Renal cortex interstitium (tissue), 11 donors: ENCODE data around the gene NR3C1. TPM values are rescaled to one million over a fixed set of nuclear protein-coding genes. Genes with fewer than 3 reads are reported as not detected.
"Not testable (repeated sequence)": the region's sequence is repeated elsewhere in the genome, so short reads cannot be mapped to it uniquely, and the experiment has no call there.

Source experiments
- DNase-seq, 11 donors: peaks; one replicate each; pipeline ENCODE4 v3.0.0-alpha.2; 2013; ENCODE audit warnings: low read depth in 9 of 11, low spot score in 4 of 11; ENCODE audit errors: extremely low read depth in 1 of 11
- polyA plus RNA-seq, 3 donors: library from polyadenylated mRNA; unstranded; fragments of 120-200 nt; gene quantifications; one replicate each; pipeline ENCODE4 v1.2.1, GENCODE V29; 2013; ENCODE audit not compliant: insufficient read length in 3 of 3

The NR3C1 gene
- polyA plus RNA-seq, 3 donors: 32.5 to 37.5 (median 33.9) TPM

GRCh38 chr5:143322931-143323630 lies 80.4 kb downstream of the NR3C1 start:
- DNase-seq: not testable (repeated sequence)

GRCh38 chr5:143322176-143322575 lies 81.3 kb downstream of the NR3C1 start:
- no peak for DNase-seq

GRCh38 chr5:143319437-143320227 lies 83.9 kb downstream of the NR3C1 start:
- no peak for DNase-seq

- DNase-seq: no peak
These were observed 84.7 kb downstream of the NR3C1 start for GRCh38 chr5:143318833-143319232.

GRCh38 chr5:143318270-143318669 lies 85.2 kb downstream of the NR3C1 start:
- no peak for DNase-seq

GRCh38 chr5:143316844-143317631 lies 86.4 kb downstream of the NR3C1 start:
- no peak for DNase-seq

GRCh38 chr5:143316337-143316736 lies 87.1 kb downstream of the NR3C1 start:
- no peak for DNase-seq

- DNase-seq: no peak
These were observed 87.6 kb downstream of the NR3C1 start for GRCh38 chr5:143315929-143316328.

GRCh38 chr5:143315214-143315613 lies 88.3 kb downstream of the NR3C1 start:
- no peak for DNase-seq

- DNase-seq: no peak
These were observed 88.8 kb downstream of the NR3C1 start for GRCh38 chr5:143314659-143315058.

- no peak for DNase-seq
These were observed 89.4 kb downstream of the NR3C1 start for GRCh38 chr5:143314099-143314498.

- DNase-seq: no peak
These were observed 90.1 kb downstream of the NR3C1 start for GRCh38 chr5:143313298-143313852.

- no peak for DNase-seq
These were observed 90.7 kb downstream of the NR3C1 start for GRCh38 chr5:143312822-143313221.

- DNase-seq: no peak
These were observed 91.5 kb downstream of the NR3C1 start for GRCh38 chr5:143311955-143312354.

- DNase-seq: no peak
These were observed 92.1 kb downstream of the NR3C1 start for GRCh38 chr5:143311428-143311827.

GRCh38 chr5:143309661-143310431 lies 93.6 kb downstream of the NR3C1 start:
- no peak for DNase-seq

GRCh38 chr5:143308731-143309130 lies 94.8 kb downstream of the NR3C1 start:
- no peak for DNase-seq

- DNase-seq: no peak
These were observed 97.4 kb downstream of the NR3C1 start for GRCh38 chr5:143306040-143306439.
